ENCODE measurements around the gene DUSP14. TPM values are rescaled to one million over a fixed set of nuclear protein-coding genes. Genes with fewer than 3 reads are reported as not detected.
A peak's percentile ranks its signal among the peaks of the same experiment; 100 is the strongest.

Gene DUSP14
- total RNA-seq, 2 experiments from 2014 or later = 14.6 to 16.3 TPM

DNA sequence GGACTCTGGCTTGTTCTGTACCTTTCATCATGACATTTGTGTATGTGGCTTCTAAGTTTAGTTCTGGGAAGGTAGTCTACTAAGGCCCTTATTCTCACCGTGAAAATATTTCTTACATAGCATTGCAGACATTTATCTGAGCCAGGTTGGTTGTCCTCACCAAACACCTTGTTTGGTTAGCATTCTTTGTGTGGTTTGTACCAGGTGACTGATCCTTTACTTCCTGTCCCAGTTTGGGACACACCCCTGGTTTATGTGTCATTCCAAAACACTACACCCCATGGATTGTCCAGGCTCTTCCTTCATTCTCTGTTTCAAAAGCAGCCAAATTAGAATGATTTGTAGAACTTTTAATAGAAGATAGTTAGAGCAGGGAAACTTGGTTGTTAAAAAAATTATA, 23.2 kb upstream of the DUSP14 start:
- DNase-seq = no peak
- Mint-ChIP-seq H3K9me3 (no peaks in the 10 kb centered on the region), H3K27me3 (no peaks in the 10 kb centered on the region), H3K36me3 (ENCODE audit: low read depth) (peaks cover 60% of the 10 kb centered on the region), H3K4me1 (peaks cover 19% of the 10 kb centered on the region), H3K27ac (peak overlapping the region; percentile 71), H3K4me3 (no peak overlapping the region)
- CTCF ChIA-PET = no interaction called here
- POLR2A ChIA-PET = interaction anchor here (1.9 kb wide), 1 partner anchor 36 kb away, joined by 4 read pairs; no protein-coding TSS in a partner anchor

DNA sequence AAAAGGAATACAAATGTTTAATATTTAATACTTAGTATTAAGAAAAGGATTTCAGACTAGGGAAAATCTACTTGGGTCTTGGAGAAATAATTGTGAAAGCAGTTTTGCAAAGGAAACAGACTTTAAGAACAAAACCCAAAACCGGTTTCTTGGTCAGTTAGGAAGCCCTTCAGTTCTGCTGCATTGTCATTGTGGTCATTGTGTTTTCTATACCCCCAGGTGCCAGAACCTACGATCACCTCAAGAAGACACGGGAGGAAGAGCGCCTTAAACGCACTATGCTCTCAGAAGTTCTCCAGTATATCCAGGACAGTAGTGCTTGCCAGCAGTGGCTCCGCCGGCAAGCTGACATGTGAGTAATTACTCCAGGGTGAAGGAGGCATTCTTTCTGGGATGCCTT, 19.5 kb upstream of the DUSP14 start:
- POLR2A ChIA-PET = no interaction called here
- no peaks in the 10 kb centered on the region for H3K27me3 Mint-ChIP-seq
- CTCF ChIA-PET = no interaction called here
- H3K9me3 Mint-ChIP-seq = no peaks in the 10 kb centered on the region
- no peak overlapping the region for H3K4me3 Mint-ChIP-seq
- H3K36me3 Mint-ChIP-seq (ENCODE audit: low read depth) = peaks cover 67% of the 10 kb centered on the region
- no peak overlapping the region for H3K27ac Mint-ChIP-seq
- DNase-seq = no peak
- peaks cover 12% of the 10 kb centered on the region for H3K4me1 Mint-ChIP-seq

DNA sequence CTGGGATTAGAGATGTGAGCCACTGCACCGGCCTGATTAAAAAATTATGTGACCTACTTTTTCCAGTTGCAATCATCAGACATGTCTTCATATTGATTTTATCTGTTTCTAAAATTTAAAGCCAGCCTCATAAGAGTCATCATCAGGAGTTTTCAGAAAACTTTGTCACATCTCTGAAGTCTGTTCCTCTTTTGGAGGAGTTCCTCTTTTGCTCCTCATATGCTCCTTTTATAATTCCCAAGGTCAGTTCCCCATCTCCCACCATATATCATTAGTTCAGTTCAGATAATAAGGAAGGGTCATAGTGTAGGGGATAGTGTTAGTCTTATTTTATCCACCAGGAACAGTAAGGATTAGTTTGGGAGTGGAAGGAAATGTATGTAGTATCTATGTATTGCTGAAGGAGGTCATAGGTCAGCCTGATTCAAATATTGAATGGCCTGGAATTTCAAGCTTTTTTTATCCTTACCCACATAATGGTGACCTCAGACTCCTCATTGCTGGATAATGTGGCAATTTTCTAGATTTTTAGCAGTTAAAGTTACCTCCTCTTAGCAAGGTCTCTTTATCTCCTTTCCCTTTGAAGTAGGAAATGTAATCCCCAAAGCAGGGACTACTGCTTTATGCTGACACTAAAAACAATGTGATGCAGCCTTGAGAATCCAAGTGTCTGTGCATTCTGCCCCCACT, 13.8 kb upstream of the DUSP14 start:
- POLR2A ChIA-PET = no interaction called here
- Mint-ChIP-seq H3K27ac (no peak overlapping the region), H3K9me3 (no peaks in the 10 kb centered on the region), H3K27me3 (no peaks in the 10 kb centered on the region), H3K4me3 (no peak overlapping the region), H3K4me1 (no peaks in the 10 kb centered on the region), H3K36me3 (ENCODE audit: low read depth) (peaks cover 67% of the 10 kb centered on the region)
- CTCF ChIA-PET = no interaction called here
- no peak for DNase-seq

DNA sequence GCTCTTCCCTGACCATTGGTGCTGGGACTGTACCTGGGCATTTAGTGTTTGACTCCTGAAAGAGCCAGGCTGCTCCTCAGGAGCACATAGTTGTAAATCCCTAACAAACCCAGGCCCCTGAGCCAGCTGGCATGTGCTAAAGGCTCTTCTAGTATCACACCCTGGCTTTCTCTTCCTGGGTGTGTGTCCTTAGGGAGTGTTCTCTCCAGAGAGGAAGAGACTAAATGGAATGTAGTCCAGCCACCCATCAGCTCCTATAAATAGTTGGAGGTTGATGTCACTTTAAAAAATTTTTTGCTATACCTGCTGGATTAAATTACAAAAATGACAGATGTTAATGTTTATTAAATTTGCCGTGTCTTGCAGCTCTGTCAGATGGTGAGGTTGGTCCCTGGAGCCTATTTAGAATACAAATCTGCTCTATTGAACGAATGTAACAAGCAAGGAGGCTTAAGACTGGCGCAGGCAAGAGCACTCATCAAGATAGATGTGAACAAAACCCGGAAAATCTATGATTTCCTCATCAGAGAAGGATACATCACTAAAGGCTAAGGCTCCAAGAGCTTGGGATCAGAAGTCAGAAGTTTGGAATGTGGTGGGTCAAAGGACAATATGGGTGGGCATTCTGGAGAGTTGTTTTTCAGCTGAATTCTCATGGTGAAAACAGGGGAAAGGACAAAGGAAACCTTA, 13.1 kb upstream of the DUSP14 start:
- Mint-ChIP-seq H3K27me3 (no peaks in the 10 kb centered on the region), H3K4me1 (no peaks in the 10 kb centered on the region), H3K4me3 (no peak overlapping the region), H3K36me3 (ENCODE audit: low read depth) (peaks cover 68% of the 10 kb centered on the region), H3K9me3 (no peaks in the 10 kb centered on the region), H3K27ac (no peak overlapping the region)
- CTCF ChIA-PET = interaction anchor here (0.7 to 0.8 kb wide), 2 partner anchors 294 to 1988 kb away, joined by 3 to 4 read pairs; no protein-coding TSS in a partner anchor
- DNase-seq = no peak
- POLR2A ChIA-PET = interaction anchor here (0.7 to 1.4 kb wide), 3 partner anchors 10 to 1348 kb away, joined by 3 to 5 read pairs (median 4); no protein-coding TSS in a partner anchor

DNA sequence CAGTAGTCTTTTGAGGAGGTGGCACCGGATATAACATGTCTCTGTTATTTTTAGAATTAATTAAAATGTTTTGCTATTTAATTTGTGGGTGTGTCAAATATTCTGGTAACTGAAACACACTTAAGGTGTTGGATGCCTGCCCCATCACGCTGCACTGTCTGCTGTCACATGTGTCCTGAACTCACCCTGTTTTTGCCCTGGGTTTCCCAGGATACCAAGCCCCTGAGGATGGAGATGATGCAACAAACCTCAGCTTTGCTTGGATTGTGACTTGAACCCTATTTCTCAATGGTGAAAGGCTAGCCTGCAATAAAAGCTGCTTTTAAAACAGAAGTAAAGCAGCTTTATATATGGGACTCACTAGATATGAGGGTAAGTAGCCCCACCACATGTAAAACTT, 11.5 kb upstream of the DUSP14 start:
- no peak overlapping the region for H3K4me3 Mint-ChIP-seq
- DNase-seq = no peak
- H3K9me3 Mint-ChIP-seq = no peaks in the 10 kb centered on the region
- POLR2A ChIA-PET = no interaction called here
- no peaks in the 10 kb centered on the region for H3K27me3 Mint-ChIP-seq
- no peak overlapping the region for H3K27ac Mint-ChIP-seq
- peaks cover 60% of the 10 kb centered on the region for H3K36me3 Mint-ChIP-seq (ENCODE audit: low read depth)
- peaks cover 6% of the 10 kb centered on the region for H3K4me1 Mint-ChIP-seq
- CTCF ChIA-PET = no interaction called here

DNA sequence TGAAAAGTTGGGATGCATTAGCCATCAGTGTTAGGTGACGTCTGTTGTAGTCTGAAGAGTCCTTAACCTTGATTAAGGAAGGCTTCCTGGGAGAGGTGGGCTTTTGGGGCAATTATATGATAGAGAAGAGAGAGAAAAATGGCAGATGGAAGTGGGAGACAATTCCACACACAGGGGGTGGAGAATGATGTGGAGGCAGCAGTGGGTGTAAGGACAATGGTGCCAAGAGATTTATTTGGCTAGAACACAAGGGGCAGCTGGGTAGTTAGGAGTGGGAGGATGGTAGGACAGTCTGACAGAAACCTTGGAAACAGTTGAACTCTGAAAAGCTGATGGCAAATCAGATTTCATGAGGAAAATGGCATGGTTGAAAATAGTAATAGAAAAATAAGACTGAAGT, 10.7 kb upstream of the DUSP14 start:
- no peak for DNase-seq

DNA sequence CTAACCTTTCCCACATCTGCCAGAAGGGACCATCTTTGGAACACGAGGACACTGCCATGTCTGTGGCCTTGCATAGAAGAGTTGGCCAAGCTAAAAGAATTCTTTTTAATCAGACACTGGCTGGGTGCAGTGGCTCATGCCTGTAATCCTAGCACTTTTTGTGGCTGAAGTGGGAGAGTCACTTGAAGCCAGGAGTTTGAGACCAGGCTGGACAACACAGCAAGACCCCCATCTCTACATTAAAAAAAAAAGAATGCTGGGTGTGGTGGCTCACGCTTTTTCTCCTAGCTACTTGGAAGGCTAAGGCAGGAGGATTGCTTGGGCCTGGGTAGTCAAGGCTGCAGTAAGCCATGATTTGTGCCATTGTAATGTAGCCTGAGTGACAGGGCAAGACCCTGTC, 9.3 kb upstream of the DUSP14 start:
- no peak for DNase-seq
- Mint-ChIP-seq H3K4me3 (no peak overlapping the region), H3K27ac (no peak overlapping the region), H3K4me1 (peaks cover 14% of the 10 kb centered on the region), H3K36me3 (ENCODE audit: low read depth) (peaks cover 46% of the 10 kb centered on the region), H3K27me3 (no peaks in the 10 kb centered on the region), H3K9me3 (no peaks in the 10 kb centered on the region)
- ChIA-PET CTCF (no interaction called here), POLR2A (interaction anchor here (0.7 to 1.6 kb wide), 4 partner anchors 8 to 50 kb away, joined by 3 to 5 read pairs (median 4); partner anchors contain the start of gene DUSP14)

More for the DNA sequence above, 10.7 kb upstream of the DUSP14 start:
- POLR2A ChIA-PET = no interaction called here
- Mint-ChIP-seq H3K9me3 (no peaks in the 10 kb centered on the region), H3K4me1 (peaks cover 14% of the 10 kb centered on the region), H3K27me3 (no peaks in the 10 kb centered on the region), H3K36me3 (ENCODE audit: low read depth) (peaks cover 56% of the 10 kb centered on the region), H3K4me3 (no peak overlapping the region), H3K27ac (no peak overlapping the region)
- CTCF ChIA-PET = no interaction called here

DNA sequence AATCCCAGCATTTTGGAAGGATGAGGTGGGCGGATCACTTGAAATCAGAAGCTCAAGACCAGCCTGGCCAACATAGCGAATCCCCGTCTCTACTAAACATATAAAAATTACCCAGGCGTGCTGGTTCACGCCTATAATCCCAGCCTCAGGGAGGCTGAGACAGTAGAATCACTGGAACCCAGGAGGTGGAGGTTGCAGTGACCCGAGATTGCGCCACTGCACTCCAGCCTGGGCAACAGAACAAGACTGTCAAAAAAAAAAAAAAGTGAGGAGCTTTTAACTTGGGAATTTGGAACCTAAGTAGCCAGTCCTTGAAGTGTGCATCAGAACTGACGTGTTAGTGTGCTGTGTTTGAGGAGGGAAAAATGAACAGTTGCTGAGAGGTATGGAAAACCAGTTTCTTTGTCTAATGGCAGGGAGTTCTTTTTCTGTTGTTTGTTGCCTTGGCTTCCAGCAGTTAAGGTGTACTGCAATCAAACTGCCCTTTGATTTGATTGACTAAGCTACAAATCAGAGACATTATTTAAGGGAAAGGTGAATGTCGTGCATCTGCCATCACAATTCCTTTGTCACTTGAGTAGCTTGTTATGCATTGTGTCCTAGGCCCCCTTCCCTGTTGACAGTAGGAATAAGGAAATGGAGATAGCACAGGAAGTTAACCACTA, 8.6 kb upstream of the DUSP14 start:
- peaks cover 14% of the 10 kb centered on the region for H3K4me1 Mint-ChIP-seq
- H3K27ac Mint-ChIP-seq = no peak overlapping the region
- H3K36me3 Mint-ChIP-seq (ENCODE audit: low read depth) = peaks cover 41% of the 10 kb centered on the region
- H3K4me3 Mint-ChIP-seq = no peak overlapping the region
- no peaks in the 10 kb centered on the region for H3K9me3 Mint-ChIP-seq
- CTCF ChIA-PET = interaction anchor here (1.2 kb wide), 1 partner anchor 108 kb away, joined by 3 read pairs; no protein-coding TSS in a partner anchor
- no peak for DNase-seq
- POLR2A ChIA-PET = interaction anchor here (1.5 to 1.6 kb wide), 2 partner anchors 10 to 51 kb away, joined by 4 to 5 read pairs; no protein-coding TSS in a partner anchor
- H3K27me3 Mint-ChIP-seq = no peaks in the 10 kb centered on the region

DNA sequence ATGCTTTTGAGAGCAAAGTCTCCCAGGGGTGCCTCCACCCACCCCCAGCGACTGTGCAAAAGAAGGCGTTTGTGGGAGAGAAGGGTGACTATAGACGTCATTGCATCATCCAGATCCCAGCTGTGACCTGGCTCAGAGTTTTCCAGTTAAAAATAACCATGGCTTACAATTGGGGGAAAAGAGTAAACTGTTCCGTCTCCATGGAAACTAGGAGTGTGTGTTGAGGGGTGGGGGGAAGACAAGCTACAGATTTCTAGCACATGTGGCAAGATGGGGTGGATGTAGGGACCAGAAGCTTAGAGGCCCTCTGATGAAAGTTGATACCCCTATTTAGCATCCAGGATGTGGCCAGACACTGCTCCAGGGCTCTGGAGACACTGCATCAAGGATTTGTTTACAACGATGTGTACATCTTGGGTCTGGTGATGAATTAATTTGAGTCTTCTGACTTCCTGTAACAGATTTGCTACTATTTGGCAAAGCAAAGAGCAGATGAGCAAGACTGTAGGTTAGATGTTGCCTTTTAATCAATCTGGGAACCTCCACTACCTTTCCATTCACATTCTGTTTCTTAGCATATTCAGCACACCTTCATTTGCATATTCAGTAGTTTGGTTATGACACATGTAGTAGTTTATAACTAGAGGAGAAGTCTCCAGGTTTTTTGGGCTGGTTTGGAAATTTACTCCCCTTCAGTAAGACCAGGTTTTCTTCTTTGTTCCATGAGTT, 6.2 kb upstream of the DUSP14 start:
- H3K4me1 Mint-ChIP-seq = peaks cover 21% of the 10 kb centered on the region
- DNase-seq = no peak
- H3K27ac Mint-ChIP-seq = no peak overlapping the region
- peaks cover 27% of the 10 kb centered on the region for H3K36me3 Mint-ChIP-seq (ENCODE audit: low read depth)
- no peaks in the 10 kb centered on the region for H3K27me3 Mint-ChIP-seq
- no peaks in the 10 kb centered on the region for H3K9me3 Mint-ChIP-seq
- no peak overlapping the region for H3K4me3 Mint-ChIP-seq
- ChIA-PET POLR2A (interaction anchor here (1.0 to 1.5 kb wide), 2 partner anchors 8 to 76 kb away, joined by 3 to 4 read pairs; partner anchors contain the start of genes ACACA and TADA2A), CTCF (interaction anchor here (0.9 kb wide), 1 partner anchor 25 kb away, joined by 3 read pairs; no protein-coding TSS in a partner anchor)

DNA sequence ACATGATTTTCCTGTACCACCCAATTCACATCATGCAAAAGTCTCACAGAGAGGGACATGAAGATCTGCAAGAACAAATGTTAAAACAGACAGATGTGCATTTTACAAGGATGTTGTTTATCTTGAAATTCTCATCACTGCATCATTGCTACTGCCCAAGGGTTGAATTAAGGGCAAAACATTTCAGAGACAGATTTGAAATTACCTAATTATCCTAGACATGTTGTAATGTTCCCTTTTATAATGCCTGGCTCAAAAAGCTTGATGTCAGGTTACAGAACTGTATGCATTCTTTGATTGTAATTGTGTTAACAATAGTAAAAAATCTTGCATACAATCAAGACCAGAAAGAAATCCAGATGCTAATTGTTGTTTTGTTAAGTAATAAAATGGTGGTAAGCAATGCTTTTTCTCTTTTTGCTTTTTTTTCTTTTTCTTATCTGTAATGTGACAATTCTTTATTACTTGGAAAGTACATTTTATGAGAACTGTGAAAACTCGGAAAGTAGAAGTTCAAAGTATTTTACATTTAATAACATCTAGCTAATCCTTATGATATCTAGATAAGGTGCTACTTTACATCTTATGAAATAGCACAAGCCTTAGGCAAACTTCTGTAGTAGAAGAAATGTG, 3.6 kb upstream of the DUSP14 start:
- CTCF ChIA-PET = no interaction called here
- POLR2A ChIA-PET = interaction anchor here (1.4 kb wide), 1 partner anchor 9 kb away, joined by 4 read pairs; no protein-coding TSS in a partner anchor
- Mint-ChIP-seq H3K4me3 (no peak overlapping the region), H3K9me3 (no peaks in the 10 kb centered on the region), H3K27ac (no peak overlapping the region), H3K4me1 (peaks cover 37% of the 10 kb centered on the region), H3K27me3 (no peaks in the 10 kb centered on the region), H3K36me3 (ENCODE audit: low read depth) (peaks cover 10% of the 10 kb centered on the region)
- DNase-seq = no peak

DNA sequence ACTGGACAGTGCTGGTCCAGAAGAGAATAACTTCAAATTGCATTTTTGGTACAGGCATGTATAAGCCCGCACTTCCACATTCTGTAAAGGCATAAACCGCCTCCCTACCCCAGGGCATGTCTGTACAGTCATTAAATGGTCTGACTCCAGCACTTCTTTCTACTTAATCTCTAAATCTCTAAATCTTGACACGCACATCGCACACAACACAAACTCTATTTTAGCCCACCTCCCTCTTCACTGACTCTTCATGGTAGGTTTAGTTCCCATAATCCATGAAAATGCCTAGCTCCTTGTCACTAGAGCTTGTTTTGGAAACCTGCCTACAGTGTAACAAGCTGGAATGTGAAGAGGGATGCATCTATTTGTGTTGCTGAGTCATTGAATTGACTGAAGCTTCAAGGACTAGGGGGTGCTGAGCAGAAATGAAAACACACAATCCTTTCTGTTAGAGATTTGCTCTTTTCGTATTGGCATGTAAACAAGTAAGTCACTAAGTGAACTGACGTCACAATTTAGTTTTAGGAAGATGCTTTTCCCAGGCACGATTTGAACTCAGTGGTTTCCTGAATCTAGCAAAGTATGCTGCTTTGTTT, 1.6 kb upstream of the DUSP14 start:
- DNase-seq = no peak
- ChIA-PET CTCF (interaction anchor here (0.8 to 1.1 kb wide), 2 partner anchors 38 to 115 kb away, joined by 3 to 4 read pairs; no protein-coding TSS in a partner anchor), POLR2A (interaction anchor here (0.6 to 2.3 kb wide), 11 partner anchors 8 to 152 kb away, joined by 3 to 15 read pairs (median 3); partner anchors contain the start of genes ACACA, SYNRG and TADA2A)
- Mint-ChIP-seq H3K4me1 (peaks cover 44% of the 10 kb centered on the region), H3K4me3 (peak overlapping the region; percentile 91), H3K36me3 (ENCODE audit: low read depth) (peaks cover 6% of the 10 kb centered on the region), H3K27ac (peak overlapping the region; percentile 76), H3K27me3 (no peaks in the 10 kb centered on the region), H3K9me3 (no peaks in the 10 kb centered on the region)
